ENCODE data around the gene INHA.

GRCh38 chr2:219578811-219579613 lies 6.9 kb downstream of the INHA start:
- TF ChIP-seq POLR2A (IDR thresholded peaks at IDR 0.05) (no peak), POLR2AphosphoS5 (IDR thresholded peaks at IDR 0.05) (no peak)
- TF ChIP-seq, protein P1, sequence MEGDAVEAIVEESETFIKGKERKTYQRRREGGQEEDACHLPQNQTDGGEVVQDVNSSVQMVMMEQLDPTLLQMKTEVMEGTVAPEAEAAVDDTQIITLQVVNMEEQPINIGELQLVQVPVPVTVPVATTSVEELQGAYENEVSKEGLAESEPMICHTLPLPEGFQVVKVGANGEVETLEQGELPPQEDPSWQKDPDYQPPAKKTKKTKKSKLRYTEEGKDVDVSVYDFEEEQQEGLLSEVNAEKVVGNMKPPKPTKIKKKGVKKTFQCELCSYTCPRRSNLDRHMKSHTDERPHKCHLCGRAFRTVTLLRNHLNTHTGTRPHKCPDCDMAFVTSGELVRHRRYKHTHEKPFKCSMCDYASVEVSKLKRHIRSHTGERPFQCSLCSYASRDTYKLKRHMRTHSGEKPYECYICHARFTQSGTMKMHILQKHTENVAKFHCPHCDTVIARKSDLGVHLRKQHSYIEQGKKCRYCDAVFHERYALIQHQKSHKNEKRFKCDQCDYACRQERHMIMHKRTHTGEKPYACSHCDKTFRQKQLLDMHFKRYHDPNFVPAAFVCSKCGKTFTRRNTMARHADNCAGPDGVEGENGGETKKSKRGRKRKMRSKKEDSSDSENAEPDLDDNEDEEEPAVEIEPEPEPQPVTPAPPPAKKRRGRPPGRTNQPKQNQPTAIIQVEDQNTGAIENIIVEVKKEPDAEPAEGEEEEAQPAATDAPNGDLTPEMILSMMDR (IDR thresholded peaks at IDR 0.05) = no peak
